ENCODE data around the gene KCNA3.
"Not testable (repeated sequence)": the region's sequence is repeated elsewhere in the genome, so short reads cannot be mapped to it uniquely, and the experiment has no call there.

KCNA3 gene

GRCh38 chr1:110668549-110668948 lies 6.2 kb downstream of the KCNA3 start:
- no peak for DNase-seq (ENCODE audit: low spot score)
- in situ Hi-C loops (cut with MboI; ENCODE audit: low sequenced_read_pairs, unreplicated experiment) = no loop called here

GRCh38 chr1:110667776-110668175 lies 7.0 kb downstream of the KCNA3 start:
- no peak for DNase-seq (ENCODE audit: low spot score)
- TF ChIP-seq CTCF (IDR thresholded peaks at IDR 0.05; ENCODE audit: borderline replicate concordance, control extremely low read depth, extremely low read depth, insufficient read depth, missing control alignments) = no peak
- in situ Hi-C loops (cut with MboI; ENCODE audit: low sequenced_read_pairs, unreplicated experiment) = no loop called here

More at GRCh38 chr1:110668549-110668948, 6.2 kb downstream of the KCNA3 start:
- no peak for TF ChIP-seq CTCF (IDR thresholded peaks at IDR 0.05; ENCODE audit: borderline replicate concordance, control extremely low read depth, extremely low read depth, insufficient read depth, missing control alignments)

GRCh38 chr1:110663241-110663640 lies 11.5 kb downstream of the KCNA3 start:
- in situ Hi-C loops (cut with MboI; ENCODE audit: low sequenced_read_pairs, unreplicated experiment) = no loop called here
- DNase-seq (ENCODE audit: low spot score) = no peak
- no peak for TF ChIP-seq CTCF (IDR thresholded peaks at IDR 0.05; ENCODE audit: borderline replicate concordance, control extremely low read depth, extremely low read depth, insufficient read depth, missing control alignments)

DNA sequence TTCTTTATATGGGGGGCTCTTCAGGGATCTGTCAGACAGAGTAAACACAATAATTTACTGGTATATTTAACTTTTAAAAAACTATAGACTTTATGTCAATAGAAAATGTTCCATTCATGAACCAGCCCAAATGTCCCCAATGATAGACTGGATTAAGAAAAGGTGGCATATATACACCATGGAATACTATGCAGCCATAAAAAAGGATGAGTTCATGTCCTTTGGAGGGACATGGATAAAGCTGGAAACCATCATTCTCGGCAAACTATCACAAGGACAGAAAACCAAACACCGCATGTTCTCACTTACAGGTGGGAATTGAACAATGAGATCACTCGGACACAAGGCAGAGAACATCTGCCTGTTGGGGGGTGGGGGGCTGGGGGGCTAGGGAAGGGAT lies 15.2 kb downstream of the KCNA3 start:
- DNase-seq (ENCODE audit: low spot score); in situ Hi-C loops (cut with MboI; ENCODE audit: low sequenced_read_pairs, unreplicated experiment): not testable (repeated sequence)

GRCh38 chr1:110657351-110657750 lies 17.4 kb downstream of the KCNA3 start:
- in situ Hi-C loops (cut with MboI; ENCODE audit: low sequenced_read_pairs, unreplicated experiment) = no loop called here
- no peak for TF ChIP-seq CTCF (IDR thresholded peaks at IDR 0.05; ENCODE audit: borderline replicate concordance, control extremely low read depth, extremely low read depth, insufficient read depth, missing control alignments)
- DNase-seq (ENCODE audit: low spot score) = no peak

DNA sequence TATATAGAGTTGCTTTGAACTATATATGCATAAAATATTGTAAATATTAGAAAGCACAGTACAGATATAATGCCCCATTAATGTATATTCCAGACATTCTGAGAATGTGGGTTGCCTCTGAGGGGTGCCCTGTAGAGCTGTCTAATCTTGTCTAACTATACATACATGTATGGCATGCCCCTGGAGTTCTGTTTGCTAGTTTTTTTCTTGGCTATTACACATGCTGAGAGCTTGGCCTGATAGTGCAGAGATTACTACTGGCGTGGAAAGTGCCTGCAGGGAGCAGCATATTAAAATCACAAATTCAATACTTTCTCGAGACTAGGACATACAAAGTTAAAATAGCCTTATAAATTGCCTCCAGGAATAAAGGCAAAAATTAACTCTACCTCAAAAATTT lies 24.1 kb downstream of the KCNA3 start:
- no peak for DNase-seq (ENCODE audit: low spot score)
- no peak for TF ChIP-seq CTCF (IDR thresholded peaks at IDR 0.05; ENCODE audit: borderline replicate concordance, control extremely low read depth, extremely low read depth, insufficient read depth, missing control alignments)
- in situ Hi-C loops (cut with MboI; ENCODE audit: low sequenced_read_pairs, unreplicated experiment) = no loop called here

GRCh38 chr1:110648417-110648816 lies 26.3 kb downstream of the KCNA3 start:
- TF ChIP-seq CTCF (IDR thresholded peaks at IDR 0.05; ENCODE audit: borderline replicate concordance, control extremely low read depth, extremely low read depth, insufficient read depth, missing control alignments) = no peak
- DNase-seq (ENCODE audit: low spot score) = no peak

More at GRCh38 chr1:110648417-110648816, 26.3 kb downstream of the KCNA3 start:
- in situ Hi-C loops (cut with MboI; ENCODE audit: low sequenced_read_pairs, unreplicated experiment) = no loop called here

Data from GM13976 (cell line).